Muscle layer of duodenum (tissue), 2 donors: ENCODE data around the gene PEX11A.

Experiments
- H3K27ac ChIP-seq: one replicate; pipeline ENCODE4 v1.7.0; 2013; ENCODE audit warnings: mild to moderate bottlenecking, low read length
- H3K27me3 ChIP-seq: one replicate; pipeline ENCODE4 v1.7.0; 2013; ENCODE audit warnings: low read depth, mild to moderate bottlenecking, control low read depth, low read length
- H3K36me3 ChIP-seq, 2 donors: one replicate each; pipeline ENCODE4 v1.7.0; 2013; ENCODE audit warnings: low read length in 2 of 2, control low read depth in 1 of 2, mild to moderate bottlenecking in 1 of 2; ENCODE audit not compliant: insufficient read depth in 2 of 2, control insufficient read depth in 1 of 2
- H3K4me1 ChIP-seq, 2 donors: one replicate each; pipeline ENCODE4 v1.7.0; 2013; ENCODE audit warnings: low read length in 2 of 2, mild to moderate bottlenecking in 2 of 2, control low read depth in 1 of 2, moderate library complexity in 1 of 2; ENCODE audit not compliant: insufficient read depth in 2 of 2, control insufficient read depth in 1 of 2
- H3K4me3 ChIP-seq, 2 donors: one replicate each; pipeline ENCODE4 v1.7.0; 2013; ENCODE audit warnings: low read length in 2 of 2, low read depth in 1 of 2, mild to moderate bottlenecking in 1 of 2
- H3K9me3 ChIP-seq, 2 donors: one replicate each; pipeline ENCODE4 v1.7.0; 2013; ENCODE audit warnings: low read length in 2 of 2, control low read depth in 1 of 2, mild to moderate bottlenecking in 1 of 2; ENCODE audit not compliant: control insufficient read depth in 1 of 2
- donor health status: healthy.

Gene PEX11A

DNA sequence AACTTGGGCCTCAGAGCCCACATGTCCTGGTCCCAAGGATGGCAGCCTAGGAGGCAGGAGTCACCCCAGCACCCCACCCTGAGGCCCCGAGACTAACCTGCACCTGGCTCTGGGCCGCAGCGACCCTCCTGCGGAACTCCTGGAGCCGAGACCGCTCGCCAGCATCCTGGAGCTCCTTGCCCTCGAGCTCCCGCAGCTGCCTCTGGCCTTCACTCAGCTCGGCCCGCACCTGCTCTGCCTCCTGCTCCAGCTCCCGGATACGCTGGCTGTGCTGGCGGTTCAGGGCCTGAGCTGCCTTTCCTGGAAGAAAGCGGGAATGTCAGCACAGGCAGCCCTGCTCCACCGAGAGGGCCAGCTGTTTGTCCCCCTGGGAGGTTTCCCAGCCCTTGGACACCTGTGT, 48.4 kb downstream of the PEX11A start:
- H3K4me3 ChIP-seq, result no peak overlapping the region
- no peaks in the 10 kb centered on the region for H3K27me3 ChIP-seq
- H3K27ac ChIP-seq, result no peak overlapping the region
- no peaks in the 10 kb centered on the region for H3K9me3 ChIP-seq
- H3K4me1 ChIP-seq, result peaks cover 0 to 2% of the 10 kb centered on the region in 2 donors
- H3K36me3 ChIP-seq, result peaks cover 0 to 10% of the 10 kb centered on the region in 2 donors

- Histone ChIP-seq H3K9me3 (no peaks in the 10 kb centered on the region), H3K27ac (no peak overlapping the region), H3K4me1 (no peaks in the 10 kb centered on the region), H3K4me3 (no peak overlapping the region), H3K36me3 (peaks cover 0 to 10% of the 10 kb centered on the region in 2 donors), H3K27me3 (no peaks in the 10 kb centered on the region)
These were observed 49.5 kb downstream of the PEX11A start for GRCh38 chr15:89641053-89641452.

DNA sequence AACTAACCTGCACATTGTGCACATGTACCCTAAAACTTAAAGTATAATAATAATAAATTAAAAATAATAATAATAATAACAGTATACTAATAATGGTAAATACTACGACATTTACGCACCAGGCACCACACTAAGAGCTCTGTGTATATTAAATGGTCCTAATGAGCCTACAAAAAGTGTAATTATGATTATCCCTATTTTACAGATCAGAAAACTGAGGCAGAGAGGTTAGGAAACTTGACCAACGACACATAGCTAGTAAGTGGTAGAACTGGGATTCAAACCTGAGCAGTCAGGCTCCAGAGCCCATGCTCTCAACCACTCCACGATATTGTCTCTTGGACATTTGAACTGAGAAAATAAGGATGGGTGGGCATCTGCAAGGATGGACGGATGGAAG, 50.3 kb downstream of the PEX11A start:
- H3K36me3 ChIP-seq, result peaks cover 0 to 10% of the 10 kb centered on the region in 2 donors
- H3K27ac ChIP-seq, result no peak overlapping the region
- no peaks in the 10 kb centered on the region for H3K27me3 ChIP-seq
- no peak overlapping the region for H3K4me3 ChIP-seq
- H3K9me3 ChIP-seq, result no peaks in the 10 kb centered on the region
- H3K4me1 ChIP-seq, result no peaks in the 10 kb centered on the region

GRCh38 chr15:89633585-89633984, 57.0 kb downstream of the PEX11A start:
- Histone ChIP-seq H3K4me3 (no peak overlapping the region), H3K9me3 (no peaks in the 10 kb centered on the region), H3K27me3 (no peaks in the 10 kb centered on the region), H3K27ac (no peak overlapping the region), H3K36me3 (peaks cover 21 to 48% of the 10 kb centered on the region in 2 donors), H3K4me1 (no peaks in the 10 kb centered on the region)

- Histone ChIP-seq H3K36me3 (peaks cover 21 to 55% of the 10 kb centered on the region in 2 donors), H3K27ac (no peak overlapping the region), H3K4me3 (no peak overlapping the region)
These were observed 57.8 kb downstream of the PEX11A start for GRCh38 chr15:89632563-89633430.

GRCh38 chr15:89631902-89632264, 58.7 kb downstream of the PEX11A start:
- H3K9me3 ChIP-seq, result no peaks in the 10 kb centered on the region
- no peak overlapping the region for H3K27ac ChIP-seq
- no peaks in the 10 kb centered on the region for H3K27me3 ChIP-seq
- H3K4me3 ChIP-seq, result no peak overlapping the region
- no peaks in the 10 kb centered on the region for H3K4me1 ChIP-seq
- H3K36me3 ChIP-seq, result peaks cover 21 to 62% of the 10 kb centered on the region in 2 donors

More at GRCh38 chr15:89632563-89633430, 57.8 kb downstream of the PEX11A start:
- H3K27me3 ChIP-seq, result no peaks in the 10 kb centered on the region
- no peaks in the 10 kb centered on the region for H3K9me3 ChIP-seq
- no peaks in the 10 kb centered on the region for H3K4me1 ChIP-seq
